ENCODE measurements around the gene CCDC87.
A peak's percentile ranks its signal among the peaks of the same experiment; 100 is the strongest.
"Not testable (repeated sequence)": the region's sequence is repeated elsewhere in the genome, so short reads cannot be mapped to it uniquely, and the experiment has no call there.

Gene CCDC87

GRCh38 chr11:66614073-66614472, 21.2 kb upstream of the CCDC87 start:
- DNase-seq (ENCODE audit: low spot score), result no peak

GRCh38 chr11:66612458-66612857, 19.6 kb upstream of the CCDC87 start:
- DNase-seq (ENCODE audit: low spot score), result no peak

DNA sequence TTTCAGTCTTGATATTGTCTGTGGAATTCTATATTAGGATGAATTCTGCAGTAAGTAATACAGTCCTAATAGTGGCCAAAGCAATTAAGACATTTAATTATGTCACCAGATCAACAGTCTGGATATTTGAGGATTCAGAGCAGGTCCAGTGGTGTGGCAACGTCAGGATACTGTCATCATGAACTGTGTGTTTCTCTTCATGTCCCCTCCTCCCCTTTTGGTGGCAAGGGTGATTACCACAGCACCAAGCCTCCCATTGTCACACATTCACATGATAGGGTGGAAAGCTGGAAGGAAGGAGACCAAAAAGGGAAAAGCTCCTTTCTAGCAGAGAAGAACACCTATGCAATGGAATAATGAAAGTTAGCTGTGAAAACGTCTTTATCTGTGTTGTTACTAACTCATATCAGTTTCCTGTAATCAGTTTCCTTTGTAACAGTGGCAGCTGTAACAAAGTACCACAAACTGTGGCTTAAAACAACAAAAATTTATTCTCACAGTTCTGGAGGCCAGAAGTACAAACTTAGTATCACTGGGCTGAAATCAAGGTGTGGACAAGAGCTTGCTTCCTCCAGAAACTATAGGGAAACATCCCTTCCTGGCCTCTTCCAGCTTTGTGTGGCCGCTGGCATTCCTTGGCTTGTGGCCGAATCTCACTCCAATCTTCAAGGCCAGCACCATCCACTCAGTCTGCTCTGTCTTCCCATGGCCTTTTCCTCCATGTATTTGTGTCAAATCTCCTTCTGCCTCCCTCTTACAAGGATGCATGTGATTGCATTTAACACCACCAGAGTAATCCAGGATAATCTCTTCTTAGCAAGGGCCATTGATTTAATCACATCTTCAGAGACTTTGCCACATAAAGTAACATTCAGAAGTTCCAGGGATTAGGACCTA, 17.1 kb upstream of the CCDC87 start:
- no peak for DNase-seq (ENCODE audit: low spot score)

DNA sequence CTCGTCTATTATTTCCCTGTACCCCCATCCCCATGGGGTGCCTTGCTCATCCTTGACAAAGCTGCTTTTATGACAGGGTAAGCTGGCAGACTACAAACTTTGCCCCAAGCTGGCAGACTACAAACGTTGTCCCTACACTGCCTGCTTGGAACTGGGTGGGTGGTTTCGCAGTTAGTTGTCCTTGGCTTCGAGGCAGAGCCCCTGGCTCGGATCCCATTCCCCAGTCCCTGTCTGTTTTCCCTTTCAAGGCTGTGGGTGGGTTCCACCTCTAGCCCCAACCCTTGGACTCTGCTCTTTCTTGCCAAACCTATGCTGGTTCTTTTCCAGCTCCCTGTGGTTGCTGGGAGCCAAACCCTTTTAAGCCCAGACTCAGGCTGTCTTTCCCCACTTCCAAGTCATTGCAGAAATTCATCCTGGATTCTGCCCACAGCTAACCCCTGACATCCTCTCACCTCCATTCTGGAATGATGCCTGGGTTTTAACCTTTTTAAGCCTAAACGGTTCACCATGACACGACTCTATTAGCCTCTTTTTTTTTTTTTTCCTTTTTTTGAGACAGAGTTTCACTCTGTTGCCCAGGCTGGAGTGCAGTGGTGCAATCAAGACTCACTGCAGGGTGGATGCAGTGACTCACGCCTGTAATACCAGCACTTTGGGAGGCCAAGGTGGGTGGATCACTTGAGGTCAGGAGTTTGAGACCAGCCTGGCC, 14.4 kb upstream of the CCDC87 start:
- DNase-seq (ENCODE audit: low spot score), result peak; percentile 60

- DNase-seq (ENCODE audit: low spot score), result not testable (repeated sequence)
Observed at GRCh38 chr11:66606608-66607007, 13.7 kb upstream of the CCDC87 start.

DNA sequence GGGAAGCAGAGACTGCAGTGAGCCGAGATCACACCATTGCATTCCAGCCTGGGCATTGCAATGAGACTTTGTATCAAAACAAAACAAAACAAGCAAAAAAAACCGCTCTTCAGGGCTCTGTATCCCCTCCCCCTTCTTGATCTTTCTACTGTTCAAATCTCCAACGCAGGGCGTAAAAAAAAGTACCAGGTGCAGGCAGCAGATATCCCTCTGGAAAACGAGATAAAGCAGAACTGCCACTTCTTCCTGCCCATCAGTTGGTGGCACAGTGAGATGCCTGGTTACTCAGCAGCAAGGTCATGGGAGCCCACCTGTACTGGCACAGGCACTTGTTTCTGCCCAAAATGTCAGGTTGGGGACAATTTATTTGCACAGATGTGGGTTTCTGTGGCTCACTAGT, 11.3 kb upstream of the CCDC87 start:
- no peak for DNase-seq (ENCODE audit: low spot score)

DNA sequence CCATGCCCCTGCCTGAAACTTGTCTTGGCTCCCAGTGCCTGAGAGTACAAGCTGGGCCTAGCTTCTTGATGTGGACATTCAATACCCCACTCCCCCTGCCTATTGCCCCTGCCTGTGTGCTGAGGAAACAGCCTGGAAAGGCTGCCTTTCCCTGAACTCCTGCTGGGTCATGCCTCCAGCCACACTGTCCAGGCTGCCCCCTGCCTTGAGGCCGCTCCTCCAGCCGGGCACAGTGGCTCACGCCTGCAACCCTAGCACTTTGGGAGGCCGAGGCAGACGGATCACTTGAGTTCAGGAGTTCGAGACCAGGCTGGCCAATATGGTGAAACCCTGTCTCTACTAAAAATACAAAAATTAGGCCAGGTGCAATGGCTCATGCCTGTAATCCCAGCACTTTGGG, 10.2 kb upstream of the CCDC87 start:
- DNase-seq (ENCODE audit: low spot score), result no peak

DNA sequence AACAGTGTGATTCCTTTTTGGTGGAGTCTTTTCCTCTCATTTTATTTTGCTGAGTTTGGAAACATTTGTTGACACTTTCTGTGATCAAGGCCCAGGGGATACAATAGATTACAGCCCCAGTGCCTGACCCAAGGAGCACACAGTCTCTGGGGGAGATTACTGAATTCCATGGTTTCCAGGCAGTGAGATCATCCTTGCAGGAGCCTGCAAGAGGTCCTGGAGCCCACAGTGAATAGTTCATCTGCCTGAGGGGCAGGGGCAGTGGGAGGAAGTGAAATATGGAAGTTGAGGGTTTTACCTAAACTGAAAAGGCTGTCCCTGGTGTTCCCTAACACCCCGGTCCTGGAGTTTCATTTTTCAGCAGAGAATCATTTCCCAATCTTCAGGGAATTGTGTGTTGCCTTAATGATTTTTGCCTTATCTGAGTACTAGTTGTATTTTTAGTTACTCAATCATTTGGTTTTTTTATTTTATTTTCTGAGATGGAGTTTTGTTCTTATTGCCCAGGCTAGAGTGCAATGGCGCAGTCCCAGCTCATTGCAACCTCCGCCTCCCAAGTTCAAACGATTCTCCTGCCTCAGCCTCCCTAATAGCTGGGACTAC, 7.9 kb upstream of the CCDC87 start:
- DNase-seq (ENCODE audit: low spot score), result no peak

DNA sequence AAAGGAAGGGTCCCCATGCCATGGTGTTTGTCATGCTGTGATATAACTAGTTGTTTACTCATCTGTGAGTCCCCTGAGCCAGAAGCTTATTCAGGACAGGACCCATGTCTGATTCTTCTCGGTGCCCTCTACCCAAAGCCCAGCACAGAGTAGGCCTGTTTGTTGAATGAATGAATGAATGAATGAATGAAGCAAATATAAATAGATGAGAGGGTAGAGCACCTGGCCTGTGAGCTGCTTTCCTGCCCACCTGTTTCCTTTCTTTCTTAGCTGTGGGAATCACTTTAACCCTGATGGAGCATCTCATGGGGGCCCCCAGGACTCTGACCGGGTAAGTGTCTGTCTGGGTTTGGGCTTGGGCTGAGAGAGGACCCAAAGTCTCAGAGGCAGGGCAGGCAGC, 7.4 kb upstream of the CCDC87 start:
- no peak for DNase-seq (ENCODE audit: low spot score)

DNA sequence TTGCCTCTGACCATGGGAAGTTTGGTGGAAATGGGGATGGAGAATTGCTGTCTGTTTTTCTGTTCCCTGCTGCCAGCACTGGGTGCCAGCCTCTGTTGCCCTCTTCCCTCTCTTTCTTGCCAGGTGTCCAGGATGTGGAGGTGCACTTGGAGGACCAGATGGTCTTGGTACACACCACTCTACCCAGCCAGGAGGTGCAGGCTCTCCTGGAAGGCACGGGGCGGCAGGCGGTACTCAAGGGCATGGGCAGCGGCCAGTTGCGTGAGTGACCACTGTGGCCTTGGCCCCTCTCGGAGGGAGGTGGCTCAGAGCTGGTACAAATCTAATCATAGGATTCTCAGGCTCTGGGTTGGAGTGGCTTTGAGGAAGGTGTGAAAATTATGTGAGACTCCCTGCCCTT, 6.1 kb upstream of the CCDC87 start:
- peak; percentile 53 for DNase-seq (ENCODE audit: low spot score)

GRCh38 chr11:66595245-66595904, 2.5 kb upstream of the CCDC87 start:
- no peak for DNase-seq (ENCODE audit: low spot score)

GRCh38 chr11:66593650-66594049, 787 bp upstream of the CCDC87 start:
- DNase-seq (ENCODE audit: low spot score), result no peak

GRCh38 chr11:66593303-66593635, 406 bp upstream of the CCDC87 start:
- no peak for DNase-seq (ENCODE audit: low spot score)

- DNase-seq (ENCODE audit: low spot score), result no peak
Observed at GRCh38 chr11:66591175-66591574, 1.7 kb downstream of the CCDC87 start.

DNA sequence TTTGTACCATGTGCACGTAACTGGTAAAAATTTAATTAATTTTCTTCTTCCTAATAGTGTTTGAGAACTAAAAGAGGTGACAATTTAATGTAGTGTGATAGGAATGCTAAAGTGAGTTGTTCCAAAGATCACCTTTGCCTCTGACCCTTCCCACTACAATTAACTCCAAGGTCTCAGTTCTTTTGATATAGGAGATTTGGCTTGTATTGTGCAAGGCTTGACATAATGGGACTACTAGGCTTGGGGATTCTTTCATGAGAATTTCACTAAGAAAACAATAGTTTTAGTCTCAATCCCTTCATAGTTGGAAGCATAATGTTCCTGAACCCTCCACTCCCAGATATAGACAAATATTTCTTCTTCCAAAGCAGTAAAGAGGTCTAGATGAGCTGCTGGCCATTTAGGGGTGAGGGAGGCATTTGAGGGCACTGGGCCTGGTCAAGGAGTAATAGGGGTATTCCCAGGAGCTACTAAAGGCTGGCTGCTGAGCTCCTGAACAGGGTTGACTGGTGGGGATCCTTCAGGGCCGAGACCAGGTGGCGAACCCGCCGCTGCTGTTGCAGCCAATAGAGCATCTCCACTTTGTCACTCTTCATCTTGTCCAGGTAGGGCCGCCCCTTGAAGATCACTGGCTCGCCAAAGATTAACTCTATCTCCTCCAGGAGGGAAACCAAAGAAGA, 2.7 kb downstream of the CCDC87 start:
- DNase-seq (ENCODE audit: low spot score), result no peak

GRCh38 chr11:66589315-66589714, 3.5 kb downstream of the CCDC87 start:
- DNase-seq (ENCODE audit: low spot score), result not testable (repeated sequence)

DNA sequence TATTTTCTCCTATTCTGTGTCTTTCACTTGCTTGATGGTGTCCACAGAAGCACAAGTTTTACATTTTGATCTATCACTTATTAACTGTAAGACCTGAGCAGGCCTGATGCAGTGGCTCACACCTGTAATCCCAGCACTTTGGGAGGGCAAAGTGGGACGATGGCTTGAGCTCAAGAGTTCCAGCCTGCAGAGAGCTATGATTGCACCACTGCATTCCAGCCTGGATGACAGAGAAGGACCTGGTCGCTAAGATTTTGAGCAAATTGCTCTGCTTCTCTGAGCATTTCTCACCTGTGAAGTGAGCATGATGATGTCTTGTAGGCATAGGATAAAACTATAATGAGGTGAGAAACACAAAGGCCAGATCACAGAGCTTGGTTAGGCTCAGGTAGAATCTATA, 6.7 kb downstream of the CCDC87 start:
- no peak for DNase-seq (ENCODE audit: low spot score)

- DNase-seq (ENCODE audit: low spot score), result not testable (repeated sequence)
Observed at GRCh38 chr11:66585447-66585846, 7.4 kb downstream of the CCDC87 start.

- not testable (repeated sequence) for DNase-seq (ENCODE audit: low spot score)
Observed at GRCh38 chr11:66582565-66583147, 10.2 kb downstream of the CCDC87 start.

- no peak for DNase-seq (ENCODE audit: low spot score)
Observed at GRCh38 chr11:66581261-66581660, 11.6 kb downstream of the CCDC87 start.

DNA sequence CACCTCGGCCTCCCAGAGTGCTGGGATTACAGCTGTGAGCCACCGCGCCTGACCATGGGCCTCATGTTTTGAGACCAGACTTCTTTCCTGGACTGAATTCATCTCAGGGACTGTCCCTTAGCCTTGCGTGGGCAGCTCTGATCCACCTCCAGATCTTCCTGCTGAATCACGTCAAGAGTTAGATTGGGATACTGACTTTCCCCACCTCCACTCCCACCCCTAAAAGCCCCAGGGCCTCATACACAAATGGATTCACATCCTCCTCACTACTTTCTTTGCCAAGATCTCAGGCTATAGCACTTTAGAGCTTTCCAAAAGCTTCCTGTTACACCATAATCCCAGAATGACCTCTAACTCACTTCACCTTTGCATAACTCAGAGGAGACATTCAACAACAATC, 12.1 kb downstream of the CCDC87 start:
- no peak for DNase-seq (ENCODE audit: low spot score)

All from cerebellar cortex (tissue), 1 donor.